ENCODE measurements around the gene ATP8A1. TPM values are rescaled to one million over a fixed set of nuclear protein-coding genes. Genes with fewer than 3 reads are reported as not detected.

ATP8A1 gene
- total RNA-seq, 2 donors from 2014 or later: 20.5 to 52.9 TPM

DNA sequence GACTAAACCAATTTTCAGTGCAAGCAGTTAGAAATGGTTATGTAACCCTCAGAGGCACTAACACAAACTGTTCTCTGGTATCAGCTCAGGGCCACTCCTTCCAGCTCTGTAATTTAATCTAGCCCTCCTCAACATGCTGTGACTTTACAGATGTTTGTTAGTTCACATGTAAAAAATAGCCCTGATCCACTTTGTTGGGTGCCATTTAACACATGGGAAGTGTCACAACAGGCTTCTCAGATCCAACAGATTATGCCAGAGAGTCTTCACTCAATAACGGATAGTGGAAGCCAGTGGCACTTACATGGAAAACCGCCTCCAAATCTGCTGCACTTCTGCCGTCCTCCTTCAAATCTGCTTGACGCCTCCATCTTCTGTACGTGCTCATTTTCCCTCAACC, 51.6 kb downstream of the ATP8A1 start:
- no peaks in the 10 kb centered on the region for H3K9me3 Mint-ChIP-seq
- no peaks in the 10 kb centered on the region for H3K27me3 Mint-ChIP-seq
- H3K4me3 Mint-ChIP-seq: no peak overlapping the region
- no peak overlapping the region for H3K27ac Mint-ChIP-seq
- H3K4me1 Mint-ChIP-seq (ENCODE audit: low read depth in 2 of 2): peaks cover 17 to 29% of the 10 kb centered on the region in 2 donors
- no peak for DNase-seq (ENCODE audit: low spot score)
- no peak for ATAC-seq
- peaks cover 15% of the 10 kb centered on the region for H3K36me3 Mint-ChIP-seq

DNA sequence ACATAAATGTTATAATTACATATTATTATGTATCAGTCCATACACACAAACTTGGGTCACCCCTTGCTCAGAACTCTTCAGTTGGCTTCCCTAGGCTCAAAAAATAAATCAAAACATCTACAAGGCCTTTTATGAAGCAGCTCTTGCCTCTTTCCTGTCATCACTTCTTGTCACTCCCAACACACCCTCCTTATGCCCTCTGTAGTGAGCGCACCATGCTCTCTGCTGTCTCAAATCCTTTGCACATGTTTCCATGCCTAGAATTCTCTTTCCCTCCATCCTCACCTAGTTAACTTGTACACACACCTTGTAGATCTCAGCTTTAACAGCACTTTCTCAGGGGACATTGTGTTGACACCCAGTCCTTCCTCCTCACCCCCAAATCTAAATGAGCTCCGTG, 53.0 kb downstream of the ATP8A1 start:
- Mint-ChIP-seq H3K27ac (no peak overlapping the region), H3K36me3 (peaks cover 8% of the 10 kb centered on the region), H3K27me3 (no peaks in the 10 kb centered on the region), H3K4me3 (no peak overlapping the region), H3K4me1 (ENCODE audit: low read depth in 2 of 2) (peaks cover 11 to 17% of the 10 kb centered on the region in 2 donors), H3K9me3 (no peaks in the 10 kb centered on the region)
- no peak for DNase-seq (ENCODE audit: low spot score)
- no peak for ATAC-seq

DNA sequence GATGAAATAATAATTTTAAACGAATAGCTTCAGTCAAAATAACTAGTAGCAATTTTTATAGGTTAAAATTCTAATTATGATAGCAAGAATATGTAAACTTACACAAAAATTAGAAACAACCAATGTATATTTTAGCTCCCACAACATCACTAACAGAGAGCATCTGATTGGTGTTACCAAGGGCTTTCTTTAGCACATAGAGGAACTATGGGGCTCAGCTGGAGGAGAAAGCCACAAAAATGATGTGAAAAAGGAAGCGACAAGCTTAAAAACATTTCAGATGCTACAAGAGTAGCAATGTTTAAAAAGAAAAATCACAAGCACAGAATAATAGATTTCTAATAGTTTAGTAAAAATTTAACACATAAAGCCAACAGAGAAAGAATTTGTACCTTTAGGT, 56.3 kb downstream of the ATP8A1 start:
- ATAC-seq (no peak), DNase-seq (ENCODE audit: low spot score) (no peak)
- Mint-ChIP-seq H3K4me1 (ENCODE audit: low read depth in 2 of 2) (peaks cover 7 to 14% of the 10 kb centered on the region in 2 donors), H3K27ac (no peak overlapping the region), H3K9me3 (no peaks in the 10 kb centered on the region), H3K27me3 (no peaks in the 10 kb centered on the region), H3K4me3 (no peak overlapping the region), H3K36me3 (peaks cover 3% of the 10 kb centered on the region)

DNA sequence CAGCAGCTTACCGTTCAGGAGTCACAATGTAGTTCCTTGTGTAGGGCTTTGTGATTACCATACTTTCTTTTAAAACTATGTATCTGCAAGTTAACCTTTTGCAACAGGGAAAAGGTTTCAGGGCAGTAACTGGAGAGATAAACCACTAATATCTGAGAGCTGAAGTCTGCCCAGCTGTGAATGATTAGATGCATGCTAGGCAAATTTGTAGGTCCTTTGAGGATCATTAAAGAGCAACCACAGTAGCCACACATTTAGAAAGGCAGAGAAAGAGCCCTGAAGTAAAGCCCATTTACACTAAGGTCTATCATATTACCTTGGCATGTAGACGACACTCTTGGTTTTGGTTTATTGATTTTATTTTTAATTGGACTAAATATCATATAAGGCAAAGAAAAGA, 60.0 kb downstream of the ATP8A1 start:
- DNase-seq (ENCODE audit: low spot score) (no peak), ATAC-seq (no peak)
- no peaks in the 10 kb centered on the region for H3K36me3 Mint-ChIP-seq
- H3K4me1 Mint-ChIP-seq (ENCODE audit: low read depth in 2 of 2): no peaks in the 10 kb centered on the region
- no peaks in the 10 kb centered on the region for H3K9me3 Mint-ChIP-seq
- H3K27ac Mint-ChIP-seq: no peak overlapping the region
- no peak overlapping the region for H3K4me3 Mint-ChIP-seq
- no peaks in the 10 kb centered on the region for H3K27me3 Mint-ChIP-seq

DNA sequence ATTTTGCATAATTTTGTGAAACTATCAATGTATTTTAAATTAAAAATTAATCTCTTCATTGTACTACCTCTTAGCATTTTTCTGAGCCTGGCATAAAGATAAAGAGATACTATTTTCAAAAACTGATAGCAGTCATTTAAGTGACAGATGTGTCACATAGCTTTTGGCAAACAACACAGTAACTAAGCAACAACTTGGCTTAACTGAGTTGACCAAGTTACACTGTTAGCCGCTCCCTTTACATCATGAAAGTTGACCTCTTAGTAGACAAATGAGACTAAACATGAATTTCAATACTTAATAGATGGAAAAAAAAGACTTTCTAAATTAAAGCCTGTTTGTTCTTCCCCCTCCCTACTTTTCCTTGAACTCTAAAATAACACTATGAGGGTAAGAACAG, 62.0 kb downstream of the ATP8A1 start:
- H3K4me3 Mint-ChIP-seq: no peak overlapping the region
- ATAC-seq: no peak

DNA sequence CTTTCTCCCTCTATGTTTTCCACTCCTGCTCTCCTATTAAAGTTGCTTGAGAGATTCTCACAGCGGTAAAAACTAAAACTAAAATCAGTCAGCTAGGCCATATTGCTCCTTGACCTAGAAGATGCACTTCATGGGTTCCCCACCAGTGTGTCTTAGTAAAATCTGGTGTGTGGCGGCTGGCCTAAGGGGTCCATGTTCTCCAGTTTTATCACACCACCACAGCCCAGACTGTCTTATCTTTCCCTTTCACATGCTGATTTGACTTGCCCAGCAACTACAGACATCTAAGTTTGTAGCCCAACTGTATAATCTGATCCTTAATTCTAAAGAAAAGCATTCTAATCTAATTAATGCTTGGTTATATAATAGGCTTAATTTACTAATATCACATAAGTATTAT, 68.0 kb downstream of the ATP8A1 start:
- DNase-seq (ENCODE audit: low spot score) (no peak), ATAC-seq (no peak)
- Mint-ChIP-seq H3K27me3 (no peaks in the 10 kb centered on the region), H3K4me1 (ENCODE audit: low read depth in 2 of 2) (no peaks in the 10 kb centered on the region), H3K27ac (no peak overlapping the region), H3K36me3 (peaks cover 6% of the 10 kb centered on the region), H3K9me3 (no peaks in the 10 kb centered on the region), H3K4me3 (no peak overlapping the region)

More for the DNA sequence above, 62.0 kb downstream of the ATP8A1 start:
- H3K9me3 Mint-ChIP-seq: no peaks in the 10 kb centered on the region
- H3K27ac Mint-ChIP-seq: no peak overlapping the region
- H3K4me1 Mint-ChIP-seq (ENCODE audit: low read depth in 2 of 2): no peaks in the 10 kb centered on the region
- H3K36me3 Mint-ChIP-seq: no peaks in the 10 kb centered on the region
- H3K27me3 Mint-ChIP-seq: no peaks in the 10 kb centered on the region
- no peak for DNase-seq (ENCODE audit: low spot score)

DNA sequence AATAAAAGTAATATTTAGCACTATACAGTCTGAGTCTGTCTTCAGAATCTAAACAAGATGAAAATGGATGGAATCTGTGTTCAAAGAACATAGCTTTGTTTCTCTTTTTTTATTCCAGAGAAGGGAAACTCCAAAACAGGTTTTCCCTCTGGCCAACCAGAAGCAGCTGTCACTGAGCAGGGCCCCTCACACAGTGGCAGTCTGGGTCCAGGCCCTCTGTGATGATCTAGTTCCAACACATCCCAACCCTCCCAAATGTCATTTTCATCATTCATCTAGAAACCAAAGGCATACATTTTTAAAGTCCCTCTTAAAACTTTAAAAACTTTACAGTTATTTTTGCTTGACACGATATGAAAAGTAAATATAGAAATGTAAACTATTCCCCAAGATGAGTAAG, 70.1 kb downstream of the ATP8A1 start:
- no peaks in the 10 kb centered on the region for H3K9me3 Mint-ChIP-seq
- H3K4me1 Mint-ChIP-seq (ENCODE audit: low read depth in 2 of 2): no peaks in the 10 kb centered on the region
- no peak for DNase-seq (ENCODE audit: low spot score)
- no peak overlapping the region for H3K4me3 Mint-ChIP-seq
- no peaks in the 10 kb centered on the region for H3K27me3 Mint-ChIP-seq
- peaks cover 6% of the 10 kb centered on the region for H3K36me3 Mint-ChIP-seq
- no peak for ATAC-seq
- no peak overlapping the region for H3K27ac Mint-ChIP-seq

DNA sequence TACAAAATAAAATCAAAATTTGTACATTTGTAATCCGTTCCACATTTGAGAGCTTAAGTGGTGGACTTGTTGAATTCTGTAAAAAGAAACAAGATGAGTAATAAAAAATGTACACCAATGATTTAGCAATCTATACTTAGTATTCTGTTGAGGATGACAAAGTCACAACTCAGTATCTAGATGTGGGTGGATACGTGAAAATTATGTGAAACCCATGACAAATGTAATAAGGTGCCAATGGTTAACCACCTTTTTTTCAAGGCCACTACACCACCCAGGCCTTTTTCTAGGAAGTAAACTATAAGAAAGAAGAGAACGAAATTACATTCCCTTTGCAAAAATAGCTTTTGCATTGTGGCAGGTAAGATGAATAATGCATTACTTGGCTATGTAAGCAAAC, 77.0 kb downstream of the ATP8A1 start:
- Mint-ChIP-seq H3K27ac (peak overlapping the region; percentile 36 to 83), H3K4me3 (peak overlapping the region; percentile 31)

DNA sequence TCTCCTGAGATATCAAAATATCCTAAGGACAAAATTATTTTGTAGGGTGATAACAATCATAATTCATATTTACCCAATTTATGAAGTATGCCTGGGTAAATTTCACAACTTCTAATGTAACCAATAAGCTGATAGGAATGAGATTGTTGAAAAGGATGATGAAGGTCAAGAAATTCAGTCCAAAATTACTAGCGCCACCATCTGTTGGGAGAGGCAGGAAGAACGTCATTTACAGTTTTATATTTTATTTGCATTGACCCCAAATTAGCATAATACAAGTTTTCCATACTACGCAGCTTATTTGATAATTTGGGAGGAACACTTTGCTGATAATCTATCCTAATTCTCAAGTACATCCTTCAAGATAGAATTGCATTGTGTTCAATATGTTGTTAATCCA, 78.7 kb downstream of the ATP8A1 start:
- no peaks in the 10 kb centered on the region for H3K9me3 Mint-ChIP-seq
- DNase-seq (ENCODE audit: low spot score): no peak
- H3K27ac Mint-ChIP-seq: peak overlapping the region in 1 of 2 donors; percentile 19

More for the DNA sequence above, 77.0 kb downstream of the ATP8A1 start:
- H3K36me3 Mint-ChIP-seq: peaks cover 17% of the 10 kb centered on the region
- DNase-seq (ENCODE audit: low spot score): no peak
- no peaks in the 10 kb centered on the region for H3K9me3 Mint-ChIP-seq
- H3K4me1 Mint-ChIP-seq (ENCODE audit: low read depth in 2 of 2): peaks cover 5 to 9% of the 10 kb centered on the region in 2 donors
- ATAC-seq: peak in 1 of 2 donors; percentile 84
- H3K27me3 Mint-ChIP-seq: no peaks in the 10 kb centered on the region

DNA sequence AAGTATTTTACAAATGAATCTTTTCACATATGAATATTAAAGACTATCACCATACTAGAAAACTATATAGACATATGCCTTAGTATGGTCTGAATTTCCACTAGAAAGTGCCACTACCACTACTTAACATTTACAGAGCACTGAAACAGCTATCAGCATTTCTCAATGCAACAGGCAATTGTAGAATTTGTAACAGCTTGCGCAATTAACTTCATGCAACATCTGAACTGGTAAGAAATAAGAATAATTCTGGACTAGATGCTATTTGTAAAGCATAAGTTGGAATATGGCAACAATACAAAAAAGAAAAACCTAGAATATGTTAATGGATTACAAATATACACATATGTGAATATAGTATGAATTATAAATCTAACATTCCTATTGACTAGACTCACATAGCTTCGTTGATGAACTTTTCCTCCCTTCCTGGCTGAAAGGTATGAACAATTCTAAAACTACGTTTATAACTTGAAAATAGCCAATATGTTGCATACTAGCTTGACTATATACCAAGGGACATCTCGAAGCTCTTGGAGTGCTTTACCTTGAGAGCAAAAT, 82.0 kb downstream of the ATP8A1 start:
- no peaks in the 10 kb centered on the region for H3K27me3 Mint-ChIP-seq
- peaks cover 13% of the 10 kb centered on the region for H3K36me3 Mint-ChIP-seq

More for the DNA sequence above, 78.7 kb downstream of the ATP8A1 start:
- H3K4me3 Mint-ChIP-seq: no peak overlapping the region
- peaks cover 5 to 9% of the 10 kb centered on the region in 2 donors for H3K4me1 Mint-ChIP-seq (ENCODE audit: low read depth in 2 of 2)
- H3K36me3 Mint-ChIP-seq: peaks cover 17% of the 10 kb centered on the region
- no peak for ATAC-seq
- no peaks in the 10 kb centered on the region for H3K27me3 Mint-ChIP-seq

DNA sequence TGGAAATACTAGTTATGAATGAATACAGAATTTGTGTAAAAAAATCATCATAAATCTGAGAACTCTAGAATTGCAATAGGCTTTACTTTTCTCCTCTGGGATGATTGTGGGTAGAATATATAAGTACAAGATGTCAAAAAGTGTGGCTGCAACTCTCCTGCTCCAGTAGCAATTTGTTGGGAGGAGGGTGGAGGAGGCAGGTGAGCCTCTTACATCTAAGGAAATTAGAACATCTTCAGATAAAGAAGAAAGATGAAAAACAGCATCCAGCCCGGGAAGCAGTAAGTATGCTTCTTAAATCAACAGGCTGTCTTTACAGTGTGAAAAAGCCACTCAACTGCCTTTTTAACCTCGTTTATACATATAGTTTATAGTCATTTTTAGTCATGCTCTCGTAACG, 83.7 kb downstream of the ATP8A1 start:
- Mint-ChIP-seq H3K36me3 (peaks cover 10% of the 10 kb centered on the region), H3K27ac (no peak overlapping the region), H3K9me3 (no peaks in the 10 kb centered on the region), H3K4me1 (ENCODE audit: low read depth in 2 of 2) (no peaks in the 10 kb centered on the region), H3K4me3 (no peak overlapping the region), H3K27me3 (no peaks in the 10 kb centered on the region)
- ATAC-seq: no peak
- no peak for DNase-seq (ENCODE audit: low spot score)

More for the DNA sequence above, 82.0 kb downstream of the ATP8A1 start:
- no peaks in the 10 kb centered on the region for H3K9me3 Mint-ChIP-seq
- H3K4me1 Mint-ChIP-seq (ENCODE audit: low read depth in 2 of 2): peaks cover 4 to 5% of the 10 kb centered on the region in 2 donors
- ATAC-seq (no peak), DNase-seq (ENCODE audit: low spot score) (no peak)
- H3K27ac Mint-ChIP-seq: no peak overlapping the region
- no peak overlapping the region for H3K4me3 Mint-ChIP-seq

DNA sequence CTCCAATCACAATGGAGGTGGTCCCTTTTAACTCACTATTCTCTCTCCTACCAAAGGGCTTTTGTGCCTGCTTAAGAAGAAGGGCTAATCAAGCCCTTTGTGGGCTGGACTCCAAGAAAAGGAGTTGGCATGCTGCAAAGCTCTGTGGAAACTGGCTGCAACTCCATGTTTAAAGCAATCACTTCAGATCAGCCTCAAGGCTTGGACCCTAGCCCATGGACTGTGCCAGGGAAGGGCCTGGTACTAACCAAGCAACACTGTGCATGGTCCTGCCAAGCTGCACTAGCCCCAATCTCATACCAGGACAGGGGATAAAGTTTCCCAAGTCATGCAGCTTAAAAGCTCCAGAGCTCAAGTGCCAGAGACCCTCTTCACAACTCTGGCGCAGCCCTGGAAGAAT, 86.7 kb downstream of the ATP8A1 start:
- Mint-ChIP-seq H3K27me3 (no peaks in the 10 kb centered on the region), H3K4me1 (ENCODE audit: low read depth in 2 of 2) (no peaks in the 10 kb centered on the region), H3K36me3 (no peaks in the 10 kb centered on the region), H3K27ac (peak overlapping the region; percentile 5 to 16), H3K4me3 (no peak overlapping the region), H3K9me3 (no peaks in the 10 kb centered on the region)
- ATAC-seq (peak in 1 of 2 donors; percentile 48), DNase-seq (ENCODE audit: low spot score) (no peak)

DNA sequence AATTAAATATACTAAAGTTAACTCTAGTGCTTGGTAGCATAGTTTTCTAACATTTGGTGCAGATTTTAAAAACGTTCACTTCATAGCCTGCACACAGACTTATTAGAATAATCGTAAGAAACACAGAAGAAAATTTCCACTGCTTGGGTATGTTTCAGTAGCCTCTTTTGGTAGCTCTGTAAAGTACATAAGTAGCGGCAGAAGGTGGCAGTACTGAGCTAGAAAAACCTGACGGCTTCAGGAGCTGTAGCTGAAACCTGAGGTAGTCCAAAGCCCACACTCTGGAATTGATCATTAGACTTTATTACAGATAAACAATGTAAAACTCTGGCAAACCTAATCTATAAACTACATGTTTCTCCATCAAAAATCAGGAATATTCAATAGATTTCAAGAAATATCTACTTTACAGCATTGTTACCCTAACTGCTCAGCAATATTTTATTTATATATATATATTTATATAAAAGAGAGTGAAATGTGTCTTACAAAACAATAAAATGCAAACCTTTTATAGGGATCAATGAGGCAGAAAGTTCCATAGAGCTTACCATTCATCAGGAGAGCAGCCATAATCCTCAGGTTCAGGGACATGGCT, 88.2 kb downstream of the ATP8A1 start:
- no peak overlapping the region for H3K4me3 Mint-ChIP-seq
- ATAC-seq (peak; percentile 79 to 81), DNase-seq (ENCODE audit: low spot score) (peak; percentile 69)
- H3K36me3 Mint-ChIP-seq: no peaks in the 10 kb centered on the region
- no peaks in the 10 kb centered on the region for H3K27me3 Mint-ChIP-seq
- no peak overlapping the region for H3K27ac Mint-ChIP-seq
- H3K9me3 Mint-ChIP-seq: no peaks in the 10 kb centered on the region
- H3K4me1 Mint-ChIP-seq (ENCODE audit: low read depth in 2 of 2): no peaks in the 10 kb centered on the region

DNA sequence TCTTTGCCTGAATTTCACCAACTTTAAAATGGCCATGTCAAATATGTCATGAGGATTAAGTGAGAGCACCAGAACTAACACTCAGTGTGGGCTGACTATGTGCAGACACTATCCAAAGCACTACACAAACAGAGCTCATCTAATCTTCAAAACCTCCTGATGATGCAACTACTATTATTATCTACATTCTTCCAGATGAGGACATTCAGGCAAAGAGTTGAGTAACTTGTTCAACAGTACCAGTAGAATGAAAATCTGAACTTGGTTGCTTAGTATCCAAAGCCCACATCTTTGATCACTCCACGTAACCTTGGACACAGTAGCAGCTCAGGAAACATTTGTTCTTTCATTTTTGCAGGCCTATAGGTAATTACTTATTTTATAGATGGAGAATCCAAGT, 90.1 kb downstream of the ATP8A1 start:
- Mint-ChIP-seq H3K9me3 (no peaks in the 10 kb centered on the region), H3K4me1 (ENCODE audit: low read depth in 2 of 2) (no peaks in the 10 kb centered on the region), H3K36me3 (peaks cover 7% of the 10 kb centered on the region), H3K4me3 (no peak overlapping the region), H3K27ac (no peak overlapping the region), H3K27me3 (no peaks in the 10 kb centered on the region)
- no peak for ATAC-seq
- no peak for DNase-seq (ENCODE audit: low spot score)

DNA sequence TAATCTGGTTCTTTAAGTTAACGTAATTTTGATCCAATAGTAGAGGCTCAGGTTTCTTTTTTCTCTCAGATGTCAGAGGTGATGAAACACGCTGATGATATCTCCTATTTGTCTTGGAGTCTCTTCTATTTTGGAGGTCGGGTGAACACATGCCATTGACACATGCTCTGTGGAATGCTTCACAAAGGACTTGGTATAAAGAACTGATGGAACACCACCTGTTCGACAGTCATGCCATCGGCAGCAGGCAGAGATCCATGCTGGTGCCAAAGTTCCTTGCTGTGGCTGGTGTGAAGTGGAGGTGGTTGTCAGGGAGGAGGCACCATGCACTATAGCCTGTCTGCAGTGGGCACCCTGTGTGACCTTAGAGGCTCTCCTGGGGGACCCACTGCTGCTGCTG, 94.9 kb downstream of the ATP8A1 start:
- no peak overlapping the region for H3K4me3 Mint-ChIP-seq
- H3K27me3 Mint-ChIP-seq: no peaks in the 10 kb centered on the region
- peaks cover 8% of the 10 kb centered on the region for H3K36me3 Mint-ChIP-seq
- no peak for ATAC-seq
- H3K27ac Mint-ChIP-seq: no peak overlapping the region
- DNase-seq (ENCODE audit: low spot score): no peak
- H3K4me1 Mint-ChIP-seq (ENCODE audit: low read depth in 2 of 2): no peaks in the 10 kb centered on the region
- no peaks in the 10 kb centered on the region for H3K9me3 Mint-ChIP-seq

Data from natural killer cell treated with Interleukin-12 subunit alpha and Interleukin-12 subunit beta and Interleukin-15 and Interleukin-18, amount 100 ng/mL, for 72 hours (primary cell).